D341Med (cell line): ENCODE measurements around the gene CFAP77.

Source experiments
- DNase-seq: peaks from one replicate; pipeline ENCODE4 v3.0.0; 2012; ENCODE audit warnings: low spot score

CFAP77 gene

DNA sequence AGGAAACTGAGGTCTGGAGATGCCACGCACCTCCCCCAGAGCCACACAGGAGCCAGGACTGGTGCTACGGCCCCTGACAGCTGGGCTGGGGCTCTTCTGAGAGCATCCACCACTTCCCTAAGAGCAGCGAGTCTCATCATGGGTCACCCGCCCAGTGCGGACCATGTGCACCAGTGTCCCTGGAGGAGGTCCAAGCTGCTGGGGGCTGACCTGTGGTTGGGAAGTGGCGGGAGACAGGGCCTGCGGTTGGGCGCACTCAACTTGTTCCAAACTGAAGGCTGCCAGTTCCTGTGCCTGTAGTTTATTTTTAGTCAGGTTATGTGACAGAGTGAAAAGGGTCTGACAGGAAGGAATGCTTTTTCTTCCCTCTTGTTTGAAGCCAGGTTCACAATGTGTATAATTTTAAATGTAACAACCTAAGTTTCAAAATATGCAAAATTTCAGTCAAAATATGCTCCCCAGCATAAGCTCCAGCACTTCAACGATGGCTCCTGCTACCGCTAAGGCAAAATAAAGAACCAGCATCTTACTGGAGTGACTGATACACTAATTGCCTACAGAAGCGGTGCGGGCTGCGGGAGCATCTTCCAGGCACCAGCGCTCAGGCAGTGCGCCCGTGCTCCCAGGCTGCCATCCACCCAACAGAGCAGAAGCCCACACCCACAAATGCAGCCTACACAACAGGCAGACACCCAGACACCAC lies 187.2 kb downstream of the CFAP77 start:
- DNase-seq: no peak

DNA sequence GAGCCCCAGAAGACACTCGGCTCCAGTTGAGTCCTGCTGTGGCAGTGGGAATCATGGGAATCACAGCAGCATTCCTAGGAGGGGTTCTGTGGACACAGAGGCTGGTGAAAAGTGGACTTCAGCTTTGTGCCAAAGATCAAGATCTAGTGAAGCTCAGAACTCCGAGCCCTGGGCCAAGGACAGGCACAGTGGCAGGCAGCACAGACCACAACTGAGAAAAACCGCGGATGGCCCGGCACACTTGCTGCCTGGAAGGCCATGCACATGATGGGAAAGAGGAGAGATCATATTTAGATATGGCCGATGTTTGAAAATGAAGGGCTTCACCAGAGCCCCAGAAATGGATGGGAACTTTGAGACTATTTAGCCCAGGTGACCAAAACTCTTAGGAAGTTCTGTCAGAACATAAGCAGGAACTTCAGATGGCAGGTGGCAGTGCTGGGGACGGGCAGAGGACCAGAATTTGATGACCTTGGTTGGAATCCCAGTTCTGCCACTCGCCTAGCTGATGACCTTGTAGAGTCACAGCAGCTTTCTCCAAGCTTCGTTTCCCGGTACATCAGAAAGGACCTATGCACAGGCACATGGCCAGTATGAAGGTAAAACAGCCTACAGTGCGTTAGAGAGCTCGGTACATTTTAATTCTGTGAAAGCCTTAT lies 190.4 kb downstream of the CFAP77 start:
- DNase-seq: no peak

DNA sequence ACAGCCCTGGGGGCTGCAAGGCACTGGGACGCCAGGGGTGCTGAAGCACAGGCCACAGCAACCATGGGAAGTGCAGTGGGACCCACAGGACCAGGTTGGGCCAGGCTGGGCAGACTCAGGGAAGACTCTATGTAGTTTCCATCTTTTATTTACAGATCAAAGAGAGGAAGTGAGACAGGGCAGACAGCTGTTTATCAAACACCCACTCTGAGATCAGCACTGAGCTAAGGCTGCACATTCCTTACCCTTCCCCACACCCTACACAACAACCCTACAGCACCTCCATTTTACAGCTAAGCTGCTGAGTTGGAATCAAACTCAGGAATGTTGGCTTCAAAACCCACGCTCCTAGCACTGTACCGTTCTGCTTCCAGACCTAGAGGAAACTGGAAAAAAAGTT lies 192.2 kb downstream of the CFAP77 start:
- DNase-seq: no peak

DNA sequence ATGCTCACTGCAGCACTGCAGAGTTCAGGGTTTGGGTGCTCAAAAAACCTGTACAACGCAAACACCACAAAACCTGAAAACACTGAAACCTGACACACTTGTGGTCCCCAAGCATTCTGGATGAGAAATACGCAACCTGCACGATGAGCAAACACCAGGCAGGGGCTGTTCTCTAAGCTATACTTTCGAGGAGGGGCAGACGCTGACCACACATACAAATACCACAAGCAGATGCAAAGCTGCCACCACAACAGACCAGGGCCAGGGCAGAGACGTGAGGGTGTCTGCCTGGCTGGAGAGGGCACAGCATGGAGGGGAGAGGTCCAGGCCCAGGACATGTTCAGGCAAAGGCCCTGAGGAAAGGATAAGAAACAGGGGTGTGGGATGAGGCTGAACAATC lies 195.4 kb downstream of the CFAP77 start:
- DNase-seq: no peak

DNA sequence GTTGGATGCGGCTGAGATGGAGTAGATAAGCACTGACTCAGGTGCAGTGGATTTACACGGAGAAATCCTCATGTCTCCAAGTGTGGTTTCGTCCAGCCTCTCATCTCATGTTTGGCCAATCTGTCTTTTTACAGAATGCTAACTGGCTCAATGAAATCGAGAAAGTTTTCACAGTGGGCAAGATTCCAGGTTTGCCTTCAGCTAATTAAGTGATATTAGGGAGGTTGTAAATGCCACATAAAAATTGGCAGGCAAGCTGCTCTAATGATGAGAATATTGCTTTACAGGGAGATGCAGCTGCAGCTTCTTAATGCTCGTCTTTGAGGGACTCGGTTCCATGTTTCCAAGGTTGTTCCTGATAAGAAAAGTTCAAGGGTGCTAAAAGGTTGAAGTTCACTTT lies 196.1 kb downstream of the CFAP77 start:
- no peak for DNase-seq

DNA sequence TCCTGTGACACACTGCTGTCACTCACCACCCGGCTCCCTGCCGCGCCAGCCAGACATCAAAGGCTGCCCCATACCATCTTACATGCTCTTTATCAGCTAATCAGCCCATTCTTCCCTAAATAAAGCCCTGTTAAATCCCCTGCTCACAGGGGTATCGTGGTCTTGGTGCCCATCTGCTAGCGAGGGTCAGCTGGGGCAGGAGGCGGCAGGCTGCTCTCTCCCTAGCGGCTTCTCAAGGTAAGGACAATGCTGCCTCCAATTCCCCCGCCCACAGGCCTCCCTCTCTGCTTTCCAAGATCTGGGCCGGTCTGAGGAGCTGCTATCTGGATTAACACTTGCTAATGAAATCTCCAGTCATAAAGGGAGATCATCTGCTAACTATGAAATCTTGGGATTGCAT lies 199.2 kb downstream of the CFAP77 start:
- DNase-seq: peak; percentile 84

DNA sequence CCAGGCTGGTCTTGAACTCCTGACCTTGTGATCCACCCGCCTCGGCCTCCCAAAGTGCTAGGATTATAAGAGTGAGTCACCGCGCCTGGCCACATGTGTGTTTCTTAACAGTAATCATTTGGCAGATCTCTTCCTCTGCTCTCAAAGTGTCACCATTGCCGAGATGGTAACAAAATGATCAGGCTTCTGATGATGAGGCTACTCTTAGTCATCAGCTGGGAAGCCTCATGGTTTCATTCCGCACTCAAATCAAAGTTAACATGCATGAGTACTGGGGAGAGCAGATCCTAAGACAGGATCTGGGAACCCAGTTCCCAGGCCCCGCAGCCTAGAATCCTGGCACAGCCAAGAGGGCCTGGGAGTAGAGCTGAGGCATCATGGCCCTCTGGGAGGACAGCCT lies 199.8 kb downstream of the CFAP77 start:
- no peak for DNase-seq

DNA sequence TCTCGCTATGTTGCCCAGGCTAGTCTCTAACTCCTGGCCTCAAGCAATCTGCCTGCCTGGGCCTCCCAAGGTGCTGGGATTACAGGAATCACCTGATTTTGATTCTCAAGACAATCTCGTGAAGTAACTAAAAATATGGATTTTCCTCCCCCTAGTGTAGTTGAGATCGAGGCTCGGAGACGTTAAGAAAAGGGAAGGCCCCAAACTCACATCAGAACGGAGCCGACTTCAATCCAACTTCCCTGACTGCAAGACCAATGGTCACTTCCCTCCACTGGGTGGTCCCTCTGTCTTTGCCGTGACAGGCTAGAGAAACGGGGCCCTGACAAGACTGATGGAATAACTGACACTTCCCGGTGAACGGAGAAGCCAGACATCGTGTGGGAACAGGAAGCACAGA lies 200.7 kb downstream of the CFAP77 start:
- DNase-seq: no peak

DNA sequence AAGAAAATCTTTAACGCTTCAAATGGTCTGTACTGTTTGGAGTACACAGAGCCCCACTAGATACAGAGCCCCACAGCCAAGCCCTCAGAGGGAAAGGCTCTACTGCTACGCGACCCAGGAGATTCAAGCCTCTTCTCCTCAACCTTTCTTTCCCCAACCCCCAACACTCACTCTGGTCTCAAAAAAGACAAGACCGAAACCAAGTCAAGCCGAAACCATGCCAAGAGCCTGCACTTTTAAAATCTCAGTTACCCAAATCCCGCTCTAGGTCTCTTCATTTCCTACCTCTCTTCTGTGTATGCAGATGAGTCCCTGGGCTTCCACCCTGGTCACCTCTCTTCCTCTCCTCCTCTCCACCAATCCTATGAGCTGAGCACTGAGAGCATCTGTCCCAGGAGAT lies 204.3 kb downstream of the CFAP77 start:
- no peak for DNase-seq

DNA sequence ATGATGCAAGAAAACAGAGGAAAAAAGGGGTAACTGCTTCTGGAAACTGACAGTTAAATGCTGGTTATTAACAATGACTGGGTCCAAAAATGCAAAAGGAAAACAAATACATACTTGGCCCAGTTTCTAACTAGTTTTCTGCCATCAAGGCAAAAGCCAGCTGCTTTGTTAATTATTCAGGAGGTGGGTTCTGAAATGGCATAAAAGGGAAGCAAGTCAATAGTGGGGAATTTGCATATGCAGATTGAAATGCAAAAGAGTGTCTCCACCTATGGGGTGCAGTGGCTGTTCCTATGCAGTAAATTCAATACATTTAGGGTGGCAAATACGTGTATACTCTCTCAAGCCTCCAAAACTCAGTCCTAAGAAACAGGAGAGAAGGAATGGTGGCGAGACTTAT lies 205.8 kb downstream of the CFAP77 start:
- no peak for DNase-seq

DNA sequence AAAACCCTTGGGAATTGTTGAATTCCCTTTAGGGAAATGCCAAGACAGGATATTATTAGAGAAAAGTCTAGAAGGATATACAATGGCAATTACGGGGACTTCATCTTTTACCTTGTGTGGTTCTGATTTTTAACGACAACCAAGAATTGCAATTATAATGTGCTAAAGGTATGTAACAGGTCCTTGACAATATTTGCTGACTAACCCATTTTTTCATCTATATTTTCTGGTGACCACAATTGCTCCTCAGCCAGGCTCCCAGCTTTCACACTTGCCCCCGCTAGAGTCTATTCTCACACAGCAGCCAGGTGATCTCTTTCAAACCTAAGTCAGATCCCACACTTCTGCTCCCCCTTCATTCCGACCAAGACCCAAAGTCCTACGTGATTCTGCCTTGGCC lies 206.7 kb downstream of the CFAP77 start:
- DNase-seq: no peak

DNA sequence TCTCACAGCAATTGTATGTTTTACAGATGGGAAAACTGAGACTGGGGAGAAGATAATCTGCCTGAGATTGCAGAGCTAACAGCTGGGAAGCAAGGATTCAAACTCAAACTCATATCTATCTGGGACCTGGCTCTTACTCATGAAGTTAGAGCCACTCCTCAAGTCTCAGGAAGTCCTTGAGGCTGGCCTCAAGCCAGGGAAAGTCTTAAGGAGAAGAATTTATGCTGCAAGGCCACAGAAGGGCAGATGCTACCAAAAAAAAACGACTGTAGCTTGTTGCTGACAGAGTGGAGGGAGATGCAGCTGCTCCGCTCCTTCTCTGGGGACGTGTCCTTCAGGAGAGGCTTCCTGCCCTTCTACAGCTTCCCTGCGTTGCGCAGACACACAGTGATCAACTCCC lies 212.1 kb downstream of the CFAP77 start:
- peak; percentile 68 for DNase-seq
